MM.1S (cell line): ENCODE measurements around the gene SDR9C7.
"Not testable (repeated sequence)": the region's sequence is repeated elsewhere in the genome, so short reads cannot be mapped to it uniquely, and the experiment has no call there.

Source experiments
- DNase-seq: peaks from one replicate; pipeline ENCODE4 v3.0.0-alpha.2; 2015
- H2AFZ ChIP-seq: fragments of 300-600 bp; sonication (generic); 2 replicates; pipeline ENCODE4 v1.6.0; 2016; ENCODE audit warnings: antibody characterized with exemption, low read length
- H3F3A ChIP-seq: fragments of 300-600 bp; sonication (generic); 2 replicates; pipeline ENCODE4 v1.6.1; 2016; ENCODE audit warnings: mild to moderate bottlenecking, antibody characterized with exemption, low read length, moderate library complexity, mixed read lengths; ENCODE audit not compliant: insufficient read depth
- H3K27ac ChIP-seq: fragments of 300-600 bp; sonication (generic); 2 replicates; pipeline ENCODE4 v1.5.1; 2016; ENCODE audit warnings: mild to moderate bottlenecking, low read length
- H3K27me3 ChIP-seq: fragments of 300-600 bp; sonication (generic); replicated peaks from 2 replicates; pipeline ENCODE4 v1.6.0; 2016; ENCODE audit warnings: low read length; ENCODE audit not compliant: insufficient read depth
- H3K36me3 ChIP-seq: fragments of 300-600 bp; sonication (generic); replicated peaks from 2 replicates; pipeline ENCODE4 v1.6.1; 2016; ENCODE audit warnings: mild to moderate bottlenecking, low read length, mixed read lengths; ENCODE audit not compliant: insufficient read depth
- H3K4me1 ChIP-seq: fragments of 300-600 bp; sonication (generic); 2 replicates; pipeline ENCODE4 v1.6.1; 2016; ENCODE audit warnings: low read length, mixed read lengths
- H3K4me2 ChIP-seq: fragments of 300-600 bp; sonication (generic); 2 replicates; pipeline ENCODE4 v1.6.0; 2016; ENCODE audit warnings: low read depth, low read length
- H3K4me3 ChIP-seq: fragments of 300-600 bp; sonication (generic); 2 replicates; pipeline ENCODE4 v1.5.1; 2016; ENCODE audit warnings: low read length, mixed read lengths
- H3K79me2 ChIP-seq: fragments of 300-600 bp; sonication (generic); 2 replicates; pipeline ENCODE4 v1.6.1; 2016; ENCODE audit warnings: mixed run types, low read length, mixed read lengths
- H3K9ac ChIP-seq: fragments of 300-600 bp; sonication (generic); 2 replicates; pipeline ENCODE4 v1.6.1; 2016; ENCODE audit warnings: low read length, mixed read lengths
- H3K9me2 ChIP-seq: fragments of 300-600 bp; sonication (generic); replicated peaks from 2 replicates; pipeline ENCODE4 v1.6.1; 2016; ENCODE audit warnings: mild to moderate bottlenecking, low read length, mixed read lengths; ENCODE audit not compliant: insufficient read depth
- H3K9me3 ChIP-seq: fragments of 300-600 bp; sonication (generic); replicated peaks from 2 replicates; pipeline ENCODE4 v1.6.1; 2016; ENCODE audit warnings: mild to moderate bottlenecking, low read length, mixed read lengths; ENCODE audit not compliant: insufficient read depth
- H4K20me1 ChIP-seq: fragments of 300-600 bp; sonication (generic); 2 replicates; pipeline ENCODE4 v1.6.1; 2016; ENCODE audit warnings: mild to moderate bottlenecking, low read length, moderate library complexity, mixed read lengths; ENCODE audit not compliant: insufficient read depth
- EZH2 ChIP-seq: fragments of 300-600 bp; sonication (generic); optimal IDR thresholded peaks from 2 replicates; pipeline ENCODE3; 2017; ENCODE audit warnings: low read depth, mild to moderate bottlenecking, antibody characterized with exemption, low read length, mixed read lengths
- EZH2phosphoT487 ChIP-seq: fragments of 300-600 bp; sonication (generic); IDR thresholded peaks from 2 replicates; pipeline ENCODE4 v1.6.1; 2018; ENCODE audit warnings: antibody characterized with exemption, low read length
- TF ChIP-seq, protein P1 (sequence below): fragments of 300-600 bp; sonication (generic); IDR thresholded peaks from 2 replicates; pipeline ENCODE4 v1.5.1; 2016; ENCODE audit warnings: antibody characterized with exemption, low read length, mixed read lengths

The SDR9C7 gene

DNA sequence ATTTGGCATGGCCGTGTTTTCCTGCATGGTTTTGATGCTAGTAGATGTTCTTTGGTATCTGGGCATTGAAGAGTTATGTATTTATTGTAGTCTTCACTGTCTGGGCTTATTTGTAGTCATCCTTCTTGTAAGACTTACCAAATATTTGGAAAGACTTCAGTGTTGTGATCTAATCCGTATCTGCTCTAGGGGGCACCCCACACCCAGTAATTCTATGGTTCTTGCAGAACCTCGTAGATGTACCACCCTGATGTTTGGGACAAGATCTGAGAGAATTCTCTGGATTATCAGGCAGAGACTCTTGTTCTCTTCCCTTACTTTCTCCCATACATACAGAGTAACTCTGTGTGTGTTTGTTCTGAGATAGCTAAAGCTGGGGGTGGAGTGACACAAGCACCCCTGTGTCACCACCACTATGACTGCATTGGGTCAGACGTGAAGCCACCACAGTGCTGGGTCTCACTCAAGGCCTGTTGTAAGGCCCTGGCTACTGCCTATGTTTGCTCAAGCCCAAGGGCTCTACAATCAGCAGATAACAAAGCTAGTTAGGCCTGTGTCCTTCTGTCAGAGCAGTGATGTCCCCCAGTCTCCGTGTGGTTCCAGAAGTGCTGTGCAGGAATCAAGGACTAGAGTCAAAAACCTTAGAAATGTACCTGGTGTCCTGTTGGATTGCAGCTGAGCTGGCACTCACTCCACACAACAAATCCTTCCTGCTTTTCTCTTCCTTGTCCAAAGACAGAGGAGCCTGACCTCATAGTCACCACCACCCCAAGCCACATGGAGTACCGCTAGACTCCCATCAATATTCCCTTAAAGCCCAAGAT lies 13.6 kb upstream of the SDR9C7 start:
- no peaks in the 10 kb centered on the region for H3K9me3 ChIP-seq
- no peaks in the 10 kb centered on the region for H3K27me3 ChIP-seq
- no peaks in the 10 kb centered on the region for H3F3A ChIP-seq
- no peaks in the 10 kb centered on the region for H3K79me2 ChIP-seq
- no peak overlapping the region for H3K4me3 ChIP-seq
- no peaks in the 10 kb centered on the region for H3K4me1 ChIP-seq
- H4K20me1 ChIP-seq: no peaks in the 10 kb centered on the region
- no peak overlapping the region for H3K27ac ChIP-seq
- no peak overlapping the region for H3K9ac ChIP-seq
- H2AFZ ChIP-seq: no peak overlapping the region
- DNase-seq: no peak
- TF ChIP-seq EZH2phosphoT487 (no peak), EZH2 (no peak)
- TF ChIP-seq, protein P1, sequence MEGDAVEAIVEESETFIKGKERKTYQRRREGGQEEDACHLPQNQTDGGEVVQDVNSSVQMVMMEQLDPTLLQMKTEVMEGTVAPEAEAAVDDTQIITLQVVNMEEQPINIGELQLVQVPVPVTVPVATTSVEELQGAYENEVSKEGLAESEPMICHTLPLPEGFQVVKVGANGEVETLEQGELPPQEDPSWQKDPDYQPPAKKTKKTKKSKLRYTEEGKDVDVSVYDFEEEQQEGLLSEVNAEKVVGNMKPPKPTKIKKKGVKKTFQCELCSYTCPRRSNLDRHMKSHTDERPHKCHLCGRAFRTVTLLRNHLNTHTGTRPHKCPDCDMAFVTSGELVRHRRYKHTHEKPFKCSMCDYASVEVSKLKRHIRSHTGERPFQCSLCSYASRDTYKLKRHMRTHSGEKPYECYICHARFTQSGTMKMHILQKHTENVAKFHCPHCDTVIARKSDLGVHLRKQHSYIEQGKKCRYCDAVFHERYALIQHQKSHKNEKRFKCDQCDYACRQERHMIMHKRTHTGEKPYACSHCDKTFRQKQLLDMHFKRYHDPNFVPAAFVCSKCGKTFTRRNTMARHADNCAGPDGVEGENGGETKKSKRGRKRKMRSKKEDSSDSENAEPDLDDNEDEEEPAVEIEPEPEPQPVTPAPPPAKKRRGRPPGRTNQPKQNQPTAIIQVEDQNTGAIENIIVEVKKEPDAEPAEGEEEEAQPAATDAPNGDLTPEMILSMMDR: peak; percentile 7; the same call in 1 of the 2 replicates
- H3K4me2 ChIP-seq: no peak overlapping the region
- no peaks in the 10 kb centered on the region for H3K36me3 ChIP-seq
- H3K9me2 ChIP-seq: no peaks in the 10 kb centered on the region

- H3K27ac ChIP-seq: no peak overlapping the region
- no peaks in the 10 kb centered on the region for H3K27me3 ChIP-seq
- H4K20me1 ChIP-seq: no peaks in the 10 kb centered on the region
- H3K36me3 ChIP-seq: no peaks in the 10 kb centered on the region
- no peak overlapping the region for H2AFZ ChIP-seq
- DNase-seq: no peak
- TF ChIP-seq EZH2 (no peak), EZH2phosphoT487 (no peak)
- no peaks in the 10 kb centered on the region for H3K9me3 ChIP-seq
- no peak overlapping the region for H3K4me2 ChIP-seq
- no peaks in the 10 kb centered on the region for H3K9me2 ChIP-seq
- H3K9ac ChIP-seq: no peak overlapping the region
- no peaks in the 10 kb centered on the region for H3F3A ChIP-seq
- H3K4me1 ChIP-seq: no peaks in the 10 kb centered on the region
- H3K4me3 ChIP-seq: no peak overlapping the region
- no peaks in the 10 kb centered on the region for H3K79me2 ChIP-seq
Measured at GRCh38 chr12:56943878-56944277, 9.7 kb upstream of the SDR9C7 start.

DNA sequence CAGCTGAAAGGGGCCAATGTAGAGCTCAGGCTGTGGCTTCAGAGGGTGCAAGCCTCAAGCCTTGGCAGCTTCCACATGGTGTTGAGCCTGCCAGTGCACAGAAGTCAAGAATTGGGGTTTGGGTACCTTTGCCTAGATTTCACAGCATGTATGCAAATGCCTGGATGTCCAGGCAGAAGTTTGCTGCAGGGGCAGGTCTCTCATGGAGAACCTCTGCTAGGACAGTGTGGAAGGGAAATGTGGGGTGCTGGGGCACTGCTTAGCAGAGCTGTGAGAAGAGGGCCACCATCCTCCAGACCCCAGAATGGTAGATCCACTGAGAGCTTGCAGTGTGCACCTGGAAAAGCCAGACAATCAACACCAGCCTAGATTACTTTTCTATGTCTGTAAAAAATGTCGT lies 9.2 kb upstream of the SDR9C7 start:
- not testable (repeated sequence) for DNase-seq, H3K4me3 ChIP-seq, H4K20me1 ChIP-seq, H3K9me3 ChIP-seq, H3K4me2 ChIP-seq, H3K79me2 ChIP-seq, H3K27me3 ChIP-seq, H3K27ac ChIP-seq, H3K9ac ChIP-seq, H3K9me2 ChIP-seq, H3K36me3 ChIP-seq, H3K4me1 ChIP-seq, H2AFZ ChIP-seq, H3F3A ChIP-seq

- Histone ChIP-seq H3K4me3 (no peak overlapping the region), H3K9ac (no peak overlapping the region), H2AFZ (no peak overlapping the region), H3K36me3 (no peaks in the 10 kb centered on the region), H3K9me3 (no peaks in the 10 kb centered on the region), H4K20me1 (no peaks in the 10 kb centered on the region), H3K9me2 (no peaks in the 10 kb centered on the region), H3K27ac (no peak overlapping the region), H3F3A (no peaks in the 10 kb centered on the region), H3K4me2 (no peak overlapping the region), H3K79me2 (no peaks in the 10 kb centered on the region), H3K27me3 (no peaks in the 10 kb centered on the region), H3K4me1 (no peaks in the 10 kb centered on the region)
- TF ChIP-seq, protein P1: no peak
- TF ChIP-seq EZH2phosphoT487 (no peak), EZH2 (no peak)
- no peak for DNase-seq
Measured at GRCh38 chr12:56941299-56942017, 7.2 kb upstream of the SDR9C7 start.

DNA sequence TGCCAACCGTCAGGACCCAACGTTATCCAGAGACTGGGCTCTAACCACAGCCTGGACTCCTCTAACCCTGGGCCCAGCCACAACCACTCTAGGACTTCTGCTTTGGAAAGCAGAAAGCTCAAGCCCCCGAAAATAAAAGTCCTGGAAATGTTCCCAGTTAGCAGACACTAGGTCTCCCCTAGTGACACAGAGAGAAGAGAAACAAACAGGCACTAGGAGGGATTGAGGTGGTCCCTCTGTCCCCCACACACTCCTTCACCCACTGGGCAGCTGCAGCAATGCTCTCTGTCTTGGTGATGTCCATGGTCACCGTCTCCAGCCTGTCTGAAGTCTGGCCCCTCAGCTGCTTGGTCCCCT lies 6.7 kb upstream of the SDR9C7 start:
- H3K79me2 ChIP-seq, H3F3A ChIP-seq, H3K9ac ChIP-seq, DNase-seq, H3K9me2 ChIP-seq, H3K9me3 ChIP-seq, H3K36me3 ChIP-seq, H3K4me2 ChIP-seq, H3K27ac ChIP-seq, H3K4me3 ChIP-seq, H2AFZ ChIP-seq, H3K27me3 ChIP-seq, H4K20me1 ChIP-seq, H3K4me1 ChIP-seq: not testable (repeated sequence)
